Glomerular visceral epithelial cell (primary cell): ENCODE results near the gene ZNF543.
"Not testable (repeated sequence)": the region's sequence is repeated elsewhere in the genome, so short reads cannot be mapped to it uniquely, and the experiment has no call there.

ENCODE experiments used
- DNase-seq: peaks from one replicate; pipeline ENCODE4 v3.0.0-alpha.2; 2016; ENCODE audit errors: extremely low spot score

ZNF543 gene

GRCh38 chr19:57321116-57321515 lies 844 bp downstream of the ZNF543 start:
- DNase-seq, result no peak

- no peak for DNase-seq
These were observed 1.5 kb downstream of the ZNF543 start for GRCh38 chr19:57321751-57322150.

- DNase-seq, result no peak
These were observed 4.7 kb downstream of the ZNF543 start for GRCh38 chr19:57324992-57325391.

- no peak for DNase-seq
These were observed 7.7 kb downstream of the ZNF543 start for GRCh38 chr19:57327993-57328392.

GRCh38 chr19:57334191-57334590 lies 13.9 kb downstream of the ZNF543 start:
- no peak for DNase-seq

- DNase-seq, result no peak
These were observed 18.6 kb downstream of the ZNF543 start for GRCh38 chr19:57338877-57339276.

GRCh38 chr19:57342582-57342981 lies 22.3 kb downstream of the ZNF543 start:
- DNase-seq, result no peak

GRCh38 chr19:57348136-57348535 lies 27.9 kb downstream of the ZNF543 start:
- DNase-seq, result no peak

- DNase-seq, result peak; percentile 92
These were observed 30.9 kb downstream of the ZNF543 start, which contains the start of gene ZNF304 for GRCh38 chr19:57350877-57351805. Gene ZNF304, plus strand, starts transcription at chr19:57351271. Its CDS starts 394 bp downstream, at chr19:57351665.

- no peak for DNase-seq
These were observed 31.6 kb downstream of the ZNF543 start for GRCh38 chr19:57351867-57352266.

GRCh38 chr19:57355916-57356315 lies 35.6 kb downstream of the ZNF543 start:
- DNase-seq, result no peak

- no peak for DNase-seq
These were observed 37.1 kb downstream of the ZNF543 start for GRCh38 chr19:57357406-57357805.

- DNase-seq, result no peak
These were observed 39.0 kb downstream of the ZNF543 start for GRCh38 chr19:57359300-57359699.

GRCh38 chr19:57362419-57362818 lies 42.1 kb downstream of the ZNF543 start:
- no peak for DNase-seq

GRCh38 chr19:57362997-57363687 lies 42.9 kb downstream of the ZNF543 start, which contains the start of the genes TRAPPC2B and ZNF547:
Gene TRAPPC2B, plus strand, starts transcription at chr19:57363551. Its CDS starts 1,283 bp downstream, at chr19:57364834.
Gene ZNF547, plus strand, starts transcription at chr19:57363551. Its CDS starts 5,005 bp downstream, at chr19:57368556.
- peak; percentile 99 for DNase-seq

- DNase-seq, result peak; percentile 8
These were observed 43.5 kb downstream of the ZNF543 start for GRCh38 chr19:57363688-57364181.

GRCh38 chr19:57366776-57367175 lies 46.5 kb downstream of the ZNF543 start:
- no peak for DNase-seq

GRCh38 chr19:57374179-57374578 lies 53.9 kb downstream of the ZNF543 start:
- no peak for DNase-seq

GRCh38 chr19:57374647-57375046 lies 54.4 kb downstream of the ZNF543 start:
- DNase-seq, result not testable (repeated sequence)

- no peak for DNase-seq
These were observed 55.9 kb downstream of the ZNF543 start for GRCh38 chr19:57376151-57376550.

- DNase-seq, result no peak
These were observed 57.4 kb downstream of the ZNF543 start for GRCh38 chr19:57377498-57378146.
